Sigmoid colon (tissue), 4 donors: ENCODE measurements around the gene NEDD8.

Source experiments
- EP300 ChIP-seq, 4 donors: sonication (generic); formaldehyde crosslinking; IDR thresholded peaks; one replicate each; pipeline ENCODE4 v1.6.1; 2017; ENCODE audit warnings: antibody characterized with exemption in 4 of 4
- POLR2A ChIP-seq, 2 donors: fragments of 450-650 bp; IDR thresholded peaks; one replicate each; pipeline ENCODE4 v1.6.1; 2016; ENCODE audit warnings: antibody characterized with exemption in 2 of 2, mild to moderate bottlenecking in 2 of 2, moderate library complexity in 2 of 2
- POLR2AphosphoS5 ChIP-seq, 4 donors: sonication (generic); formaldehyde crosslinking; IDR thresholded peaks; one replicate each; pipeline ENCODE4 v1.6.1; 2017; ENCODE audit warnings: antibody characterized with exemption in 4 of 4
- TF ChIP-seq, protein P1 (sequence below), 4 experiments: fragments of 450-650 bp in 3 of 4; fragments of 200-600 bp in 1 of 4; IDR thresholded peaks; one replicate each; pipeline ENCODE4 v1.5.1; 2016 to 2019; ENCODE audit warnings: antibody characterized with exemption in 4 of 4, mild to moderate bottlenecking in 3 of 4, moderate library complexity in 2 of 4

GRCh38 chr14:24268225-24268624, 36.1 kb upstream of the NEDD8 start:
- TF ChIP-seq, protein P1, sequence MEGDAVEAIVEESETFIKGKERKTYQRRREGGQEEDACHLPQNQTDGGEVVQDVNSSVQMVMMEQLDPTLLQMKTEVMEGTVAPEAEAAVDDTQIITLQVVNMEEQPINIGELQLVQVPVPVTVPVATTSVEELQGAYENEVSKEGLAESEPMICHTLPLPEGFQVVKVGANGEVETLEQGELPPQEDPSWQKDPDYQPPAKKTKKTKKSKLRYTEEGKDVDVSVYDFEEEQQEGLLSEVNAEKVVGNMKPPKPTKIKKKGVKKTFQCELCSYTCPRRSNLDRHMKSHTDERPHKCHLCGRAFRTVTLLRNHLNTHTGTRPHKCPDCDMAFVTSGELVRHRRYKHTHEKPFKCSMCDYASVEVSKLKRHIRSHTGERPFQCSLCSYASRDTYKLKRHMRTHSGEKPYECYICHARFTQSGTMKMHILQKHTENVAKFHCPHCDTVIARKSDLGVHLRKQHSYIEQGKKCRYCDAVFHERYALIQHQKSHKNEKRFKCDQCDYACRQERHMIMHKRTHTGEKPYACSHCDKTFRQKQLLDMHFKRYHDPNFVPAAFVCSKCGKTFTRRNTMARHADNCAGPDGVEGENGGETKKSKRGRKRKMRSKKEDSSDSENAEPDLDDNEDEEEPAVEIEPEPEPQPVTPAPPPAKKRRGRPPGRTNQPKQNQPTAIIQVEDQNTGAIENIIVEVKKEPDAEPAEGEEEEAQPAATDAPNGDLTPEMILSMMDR (IDR thresholded peaks at IDR 0.05): no peak
- TF ChIP-seq POLR2AphosphoS5 (IDR thresholded peaks at IDR 0.05) (no peak), EP300 (IDR thresholded peaks at IDR 0.05) (no peak), POLR2A (IDR thresholded peaks at IDR 0.05) (no peak)
